ENCODE results near the gene ITGB5.
"Not testable (repeated sequence)": the region's sequence is repeated elsewhere in the genome, so short reads cannot be mapped to it uniquely, and the experiment has no call there.

ITGB5 gene

GRCh38 chr3:124769462-124769861 is 117.7 kb downstream of the ITGB5 start:
- no peak for DNase-seq

- DNase-seq = no peak
Observed at GRCh38 chr3:124768812-124769211, 118.4 kb downstream of the ITGB5 start.

GRCh38 chr3:124767691-124768090 is 119.5 kb downstream of the ITGB5 start:
- no peak for DNase-seq

GRCh38 chr3:124767264-124767663 is 119.9 kb downstream of the ITGB5 start:
- DNase-seq = no peak

GRCh38 chr3:124766113-124767095 is 120.8 kb downstream of the ITGB5 start:
- DNase-seq = no peak

- DNase-seq = no peak
Observed at GRCh38 chr3:124765197-124765840, 121.8 kb downstream of the ITGB5 start.

- DNase-seq = no peak
Observed at GRCh38 chr3:124764746-124765145, 122.4 kb downstream of the ITGB5 start.

GRCh38 chr3:124763644-124764358 is 123.4 kb downstream of the ITGB5 start:
- DNase-seq = no peak

GRCh38 chr3:124763206-124763605 is 124.0 kb downstream of the ITGB5 start:
- DNase-seq = no peak

GRCh38 chr3:124762661-124763011 is 124.5 kb downstream of the ITGB5 start:
- no peak for DNase-seq

- no peak for DNase-seq
Observed at GRCh38 chr3:124761935-124762660, 125.1 kb downstream of the ITGB5 start.

GRCh38 chr3:124761250-124761796 is 125.8 kb downstream of the ITGB5 start:
- DNase-seq = peak; percentile 94

GRCh38 chr3:124760601-124761000 is 126.6 kb downstream of the ITGB5 start:
- DNase-seq = no peak

GRCh38 chr3:124759666-124760401 is 127.3 kb downstream of the ITGB5 start:
- DNase-seq = no peak

GRCh38 chr3:124758851-124759635 is 128.1 kb downstream of the ITGB5 start:
- DNase-seq = no peak

GRCh38 chr3:124757926-124758325 is 129.2 kb downstream of the ITGB5 start:
- not testable (repeated sequence) for DNase-seq

- no peak for DNase-seq
Observed at GRCh38 chr3:124752051-124752450, 135.1 kb downstream of the ITGB5 start.

GRCh38 chr3:124751501-124751900 is 135.7 kb downstream of the ITGB5 start:
- DNase-seq = no peak

GRCh38 chr3:124749877-124750276 is 137.3 kb downstream of the ITGB5 start:
- DNase-seq = not testable (repeated sequence)

GRCh38 chr3:124748560-124749198 is 138.5 kb downstream of the ITGB5 start:
- no peak for DNase-seq

Data from eye (tissue), 1 donor.